ENCODE results near the gene STPG1.

STPG1 gene

DNA sequence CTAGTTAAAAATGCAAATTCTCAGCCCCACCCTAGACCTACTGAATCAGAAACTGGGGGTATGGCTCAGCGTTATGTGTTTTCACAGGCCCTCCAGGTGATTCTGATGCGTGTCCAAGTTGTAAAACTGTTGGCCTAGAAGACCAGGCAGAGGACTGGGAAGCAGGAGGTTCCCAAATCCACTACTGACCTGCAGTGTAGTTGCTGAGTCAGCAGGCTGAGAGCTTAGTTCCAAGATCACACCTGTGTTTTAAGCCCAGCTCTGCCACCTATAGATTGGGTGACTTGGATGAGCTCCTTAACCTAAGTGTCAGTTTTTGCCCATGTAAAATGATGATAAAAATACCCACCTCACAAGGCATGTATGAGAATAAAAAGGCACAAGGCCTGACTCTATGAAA, 90.3 kb downstream of the STPG1 start:
- TF ChIP-seq POLR2A (IDR thresholded peaks at IDR 0.05; ENCODE audit: low read depth, low read length): no peak
- DNase-seq (ENCODE audit: insufficient read length, low spot score) (no peak), FAIRE-seq (no peak)

DNA sequence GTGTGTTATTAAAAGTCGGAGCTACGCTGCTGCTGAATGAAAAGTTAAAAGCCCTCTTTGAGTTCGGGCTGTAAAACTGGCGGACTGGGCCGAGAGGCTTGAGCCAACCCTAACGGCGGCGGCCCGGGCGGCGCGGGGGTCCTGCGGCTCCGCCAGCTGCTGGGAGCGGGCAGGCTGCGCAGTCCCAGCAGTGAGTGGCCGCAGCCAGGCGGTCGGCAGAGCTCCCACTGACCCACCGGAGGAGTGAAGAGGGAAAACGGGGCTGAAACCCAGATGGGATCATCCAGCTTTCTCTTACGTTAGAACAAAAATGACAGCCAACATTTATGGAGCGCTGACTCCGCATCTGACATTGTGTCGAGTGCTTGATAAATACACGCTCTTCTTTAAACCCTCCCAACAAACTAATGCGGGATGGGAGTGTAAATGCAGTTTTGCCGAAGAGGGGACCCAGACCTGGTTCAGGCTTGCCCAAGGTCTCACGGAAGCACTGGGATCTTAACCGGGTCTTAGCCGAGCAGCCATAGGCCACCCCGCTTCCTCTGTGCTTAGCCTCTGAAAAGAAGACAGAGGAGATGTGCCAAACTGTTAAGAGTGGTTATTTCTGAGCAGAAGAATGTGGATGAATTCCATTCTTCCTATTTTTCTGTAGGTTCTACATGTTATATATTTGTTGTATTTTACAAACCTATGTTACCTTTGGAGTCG, 91.0 kb downstream of the STPG1 start:
- DNase-seq (ENCODE audit: insufficient read length, low spot score) (peak; percentile 43), FAIRE-seq (no peak)
- TF ChIP-seq POLR2A (IDR thresholded peaks at IDR 0.05; ENCODE audit: low read depth, low read length): no peak

DNA sequence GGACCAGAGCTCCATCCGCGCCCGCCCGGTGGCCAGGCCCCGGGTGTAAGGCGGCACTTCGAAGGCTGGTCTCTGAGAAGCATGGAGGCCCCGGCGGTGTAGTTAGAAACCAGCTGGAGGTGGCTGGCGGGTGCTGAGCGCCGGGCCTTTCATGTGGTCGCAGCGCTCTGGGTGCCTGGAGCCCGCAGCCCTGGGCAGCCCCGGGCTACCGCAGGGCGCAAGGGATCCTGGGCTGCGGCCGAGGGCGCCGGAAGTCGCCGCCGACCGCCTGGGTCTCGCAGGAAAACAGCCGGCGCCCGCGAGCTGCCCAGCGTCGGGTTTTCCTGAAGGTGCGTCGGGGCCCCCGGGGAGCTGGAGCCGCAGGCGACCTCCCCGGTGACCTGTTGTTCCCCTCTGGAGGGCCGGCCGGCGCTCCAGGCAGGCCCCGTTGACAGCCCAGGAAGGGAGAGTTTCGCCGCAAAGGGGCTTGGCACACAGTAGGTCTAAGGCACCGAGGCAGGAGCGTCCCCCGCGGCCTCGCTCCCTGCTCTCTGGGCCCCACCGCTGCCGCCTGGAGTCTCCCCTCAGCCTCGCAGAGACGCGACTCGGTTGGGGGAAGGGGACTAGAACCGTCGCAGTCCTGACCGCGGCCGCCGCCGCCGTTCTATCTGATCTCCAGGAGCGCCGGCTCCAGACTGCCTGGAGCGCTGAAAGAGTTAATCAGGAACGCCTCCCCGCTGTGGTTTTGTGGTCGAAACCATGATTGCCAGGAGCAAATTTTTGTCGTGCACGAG, 91.7 kb downstream of the STPG1 start:
- TF ChIP-seq POLR2A (IDR thresholded peaks at IDR 0.05; ENCODE audit: low read depth, low read length): no peak
- peak; percentile 64 for DNase-seq (ENCODE audit: insufficient read length, low spot score)
- no peak for FAIRE-seq

DNA sequence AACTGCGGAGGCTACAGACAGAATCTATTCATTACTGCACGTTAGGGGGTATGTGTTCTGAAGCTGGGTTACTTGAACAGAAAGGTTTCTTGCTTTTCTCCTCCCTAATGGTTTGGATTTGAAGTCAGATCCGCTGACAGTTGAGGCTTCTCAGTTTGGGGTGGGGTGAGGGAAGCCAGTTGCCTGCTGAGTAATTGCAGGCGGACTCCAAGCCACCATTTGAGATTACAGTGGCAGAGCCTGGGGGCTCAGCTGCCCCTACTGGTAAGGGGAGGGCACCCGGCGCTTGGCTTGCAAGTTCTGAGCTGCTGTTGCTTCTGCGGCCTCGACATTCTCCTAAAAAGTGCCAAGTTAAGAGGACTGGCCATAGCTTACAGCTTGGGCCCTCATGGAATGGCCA, 92.5 kb downstream of the STPG1 start:
- TF ChIP-seq POLR2A (IDR thresholded peaks at IDR 0.05; ENCODE audit: low read depth, low read length): no peak
- DNase-seq (ENCODE audit: insufficient read length, low spot score): no peak
- no peak for FAIRE-seq

DNA sequence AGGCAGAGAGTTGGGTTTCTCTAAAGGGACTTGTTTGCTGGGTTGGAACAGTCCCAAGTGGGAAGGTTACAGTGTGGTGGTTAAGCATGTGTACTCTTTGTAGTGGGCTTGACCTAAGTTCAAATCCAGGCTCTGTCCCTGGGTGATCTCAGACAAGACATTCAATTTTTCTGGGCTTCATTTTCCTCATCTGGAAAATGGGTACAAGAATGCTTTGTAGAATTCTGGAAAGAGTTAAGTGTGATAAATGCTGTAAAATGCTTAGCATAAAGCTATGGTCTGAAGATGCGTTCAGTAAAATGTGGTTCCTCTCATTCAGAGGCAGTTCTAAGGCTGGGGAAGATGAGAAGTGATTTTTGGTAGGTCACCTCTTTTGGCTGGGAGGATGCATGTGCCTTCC, 93.6 kb downstream of the STPG1 start:
- TF ChIP-seq POLR2A (IDR thresholded peaks at IDR 0.05; ENCODE audit: low read depth, low read length): no peak
- FAIRE-seq (no peak), DNase-seq (ENCODE audit: insufficient read length, low spot score) (no peak)

DNA sequence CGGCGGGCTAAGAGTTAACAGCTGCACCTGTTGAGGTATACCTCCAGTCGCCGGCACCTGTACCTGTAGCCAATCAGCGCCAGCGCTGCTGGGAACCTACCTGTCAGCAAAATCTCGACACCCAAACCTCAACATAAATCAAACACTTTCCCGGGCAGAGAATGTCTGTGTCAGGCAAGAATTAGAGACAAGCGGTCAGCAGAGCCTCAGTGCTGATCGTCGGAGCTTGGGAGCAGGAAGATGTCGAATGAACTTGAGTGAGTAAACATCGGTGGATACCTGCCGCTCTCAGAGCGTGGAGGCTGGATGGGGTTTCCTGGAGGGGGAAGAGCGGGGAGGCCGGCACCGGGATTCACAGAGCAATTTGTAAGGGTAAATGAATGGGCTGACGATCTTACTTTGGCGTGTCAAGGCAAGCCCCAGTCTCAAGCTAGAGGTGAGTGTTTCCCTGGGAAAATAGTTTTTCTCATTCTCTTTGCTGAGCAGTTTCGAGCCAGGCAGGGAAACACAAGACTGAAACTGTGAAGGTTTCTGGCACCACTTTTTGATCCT, 94.2 kb downstream of the STPG1 start, which contains the start of gene GRHL3:
Gene GRHL3 (plus strand): TSS at position 46 of the 552 bp plus-strand sequence. CDS start 195 bp downstream, at position 241.
- no peak for DNase-seq (ENCODE audit: insufficient read length, low spot score)
- FAIRE-seq: no peak
- TF ChIP-seq POLR2A (IDR thresholded peaks at IDR 0.05; ENCODE audit: low read depth, low read length): no peak

DNA sequence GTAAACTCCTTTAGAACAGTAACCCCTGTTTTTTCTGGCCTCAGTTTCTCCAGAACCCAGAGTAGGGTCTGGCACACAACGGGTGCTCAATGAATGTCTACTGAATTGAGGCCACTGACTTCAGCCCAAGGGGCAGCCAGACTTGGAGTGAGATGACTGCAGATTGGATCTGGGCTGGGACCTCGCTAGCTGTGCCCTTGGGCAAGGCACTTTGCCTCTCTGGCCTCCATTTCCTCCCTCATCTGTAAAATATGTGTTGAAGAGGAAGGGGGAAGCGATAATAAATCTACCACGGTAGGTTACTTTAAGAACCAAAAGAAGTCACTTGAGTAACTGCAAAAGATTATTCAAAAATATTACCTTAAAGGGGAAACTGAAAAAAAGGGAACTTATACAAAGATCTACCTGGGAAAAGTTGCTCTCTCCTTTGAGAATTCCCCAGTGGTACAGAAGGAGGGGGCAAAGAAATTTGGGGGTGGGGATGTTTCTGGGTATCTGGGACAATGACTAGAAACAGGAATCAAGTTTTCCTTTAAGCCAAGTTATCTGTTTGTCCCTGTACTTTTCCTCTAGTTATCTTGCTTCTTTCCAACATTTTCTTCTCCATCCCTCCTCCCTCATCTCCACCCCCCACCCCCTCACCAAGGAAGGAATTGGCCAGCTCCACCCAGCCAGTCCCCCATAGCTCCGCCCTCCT, 94.8 kb downstream of the STPG1 start:
- TF ChIP-seq POLR2A (IDR thresholded peaks at IDR 0.05; ENCODE audit: low read depth, low read length): no peak
- FAIRE-seq (no peak), DNase-seq (ENCODE audit: insufficient read length, low spot score) (no peak)

DNA sequence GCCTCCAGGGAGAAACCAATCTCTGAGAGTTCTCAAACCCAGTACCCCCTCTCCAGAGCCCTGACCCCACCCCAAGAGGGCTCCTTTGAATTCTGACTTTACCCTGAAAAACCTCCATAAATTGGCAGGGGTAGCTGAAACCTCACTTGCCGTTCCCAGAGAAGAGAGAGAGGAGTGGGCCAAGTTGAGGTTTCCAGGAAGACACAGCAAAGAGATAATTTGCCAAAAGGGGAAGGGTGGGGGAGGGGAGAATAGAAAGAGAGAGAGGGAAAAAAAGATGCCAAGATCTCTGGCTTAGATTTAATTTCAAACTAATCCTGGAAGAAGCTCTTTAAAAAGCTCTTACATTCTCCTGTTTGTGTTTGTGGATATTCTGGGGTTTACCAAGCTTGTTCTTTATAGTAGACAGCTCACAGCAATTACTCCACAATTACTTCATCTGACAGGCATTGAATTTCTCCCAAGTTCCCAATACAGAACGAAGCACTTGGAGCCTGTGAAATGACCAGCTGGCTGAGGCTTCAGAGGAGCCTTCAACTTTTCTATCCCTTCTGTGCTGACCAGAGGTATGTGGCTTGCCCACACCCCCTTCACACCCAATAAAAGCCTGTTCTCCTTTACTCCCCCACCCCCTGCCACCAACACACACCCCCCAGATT, 95.5 kb downstream of the STPG1 start:
- no peak for DNase-seq (ENCODE audit: insufficient read length, low spot score)
- TF ChIP-seq POLR2A (IDR thresholded peaks at IDR 0.05; ENCODE audit: low read depth, low read length): no peak
- no peak for FAIRE-seq

DNA sequence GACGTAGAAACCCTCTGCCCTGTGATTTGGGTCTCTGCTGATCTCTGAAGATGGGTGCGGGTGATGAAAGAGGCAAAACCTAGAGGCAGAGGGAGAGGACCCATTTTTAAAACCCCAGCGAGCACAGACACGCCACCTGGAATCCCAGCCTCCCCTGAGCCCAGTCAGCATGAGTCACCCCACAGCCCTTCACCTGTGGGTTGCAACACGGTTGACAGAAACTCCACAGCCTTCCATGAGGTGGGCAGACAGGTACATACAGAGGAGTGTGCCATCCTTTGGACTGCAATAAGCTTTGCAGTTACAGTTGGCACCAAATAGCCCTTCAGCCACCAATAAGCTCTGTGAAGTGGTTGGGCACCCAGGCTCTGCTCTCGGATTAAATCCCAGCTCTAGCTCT, 96.5 kb downstream of the STPG1 start:
- no peak for TF ChIP-seq POLR2A (IDR thresholded peaks at IDR 0.05; ENCODE audit: low read depth, low read length)
- DNase-seq (ENCODE audit: insufficient read length, low spot score): no peak
- FAIRE-seq: no peak

DNA sequence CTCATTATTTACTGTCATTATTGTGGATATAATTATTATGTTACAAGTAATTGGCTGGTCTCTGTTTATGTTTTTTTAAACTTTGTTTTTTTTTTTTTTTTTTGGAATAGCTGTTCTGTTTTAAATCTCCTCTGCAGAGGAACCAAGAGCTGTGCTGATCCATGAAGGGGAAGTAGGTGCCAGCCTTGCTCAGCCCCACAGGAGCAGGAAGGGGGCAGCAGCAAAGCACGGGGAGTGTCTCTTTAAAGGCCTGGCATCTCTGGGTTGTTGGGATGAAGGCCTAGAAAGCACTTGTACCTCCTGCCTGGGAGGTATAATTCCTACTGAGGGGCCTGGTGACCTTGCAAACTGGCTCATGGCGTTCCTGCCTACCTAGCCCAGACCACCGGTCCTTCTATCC, 96.9 kb downstream of the STPG1 start:
- no peak for DNase-seq (ENCODE audit: insufficient read length, low spot score)
- no peak for TF ChIP-seq POLR2A (IDR thresholded peaks at IDR 0.05; ENCODE audit: low read depth, low read length)
- no peak for FAIRE-seq

DNA sequence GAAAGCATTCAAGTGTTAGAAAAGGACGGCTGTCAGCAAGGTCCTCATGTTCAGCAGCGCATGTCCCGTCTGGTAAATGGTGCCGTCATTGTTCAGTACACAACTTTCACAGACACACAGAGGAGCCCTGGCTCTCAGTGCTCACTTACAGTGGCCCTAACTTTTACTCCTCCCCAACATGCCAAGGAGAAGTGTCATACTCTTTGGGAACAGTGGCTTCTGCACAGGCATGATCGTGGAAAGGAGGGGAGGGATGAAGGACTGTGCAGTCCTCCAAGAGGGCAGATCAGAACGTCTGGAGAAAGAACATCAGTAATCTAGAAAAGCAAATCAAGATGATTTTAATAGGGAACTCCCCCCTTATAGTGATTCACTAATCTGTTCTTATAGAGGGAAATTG, 98.2 kb downstream of the STPG1 start:
- no peak for DNase-seq (ENCODE audit: insufficient read length, low spot score)
- TF ChIP-seq POLR2A (IDR thresholded peaks at IDR 0.05; ENCODE audit: low read depth, low read length): no peak
- no peak for FAIRE-seq

DNA sequence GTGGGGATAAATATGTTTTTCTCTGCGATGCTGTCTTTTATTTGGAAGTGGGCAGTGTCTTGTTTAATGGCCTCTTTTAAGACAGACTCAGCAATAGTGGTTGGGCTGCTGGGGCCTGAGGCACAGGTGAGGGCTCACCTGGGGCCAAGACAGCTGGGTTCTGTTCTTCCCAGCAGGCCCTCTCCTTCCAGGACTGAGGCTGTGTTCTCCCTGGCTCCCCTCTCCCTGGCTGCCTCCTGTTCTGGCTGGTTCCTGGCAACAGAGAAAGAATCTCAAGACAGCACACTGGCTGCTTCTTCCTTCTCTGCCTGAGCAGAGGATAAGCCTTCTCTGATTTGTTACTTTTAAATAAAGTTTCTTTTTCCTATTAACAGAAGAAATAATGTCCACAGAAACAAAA, 101.8 kb downstream of the STPG1 start:
- FAIRE-seq (no peak), DNase-seq (ENCODE audit: insufficient read length, low spot score) (no peak)
- no peak for TF ChIP-seq POLR2A (IDR thresholded peaks at IDR 0.05; ENCODE audit: low read depth, low read length)

DNA sequence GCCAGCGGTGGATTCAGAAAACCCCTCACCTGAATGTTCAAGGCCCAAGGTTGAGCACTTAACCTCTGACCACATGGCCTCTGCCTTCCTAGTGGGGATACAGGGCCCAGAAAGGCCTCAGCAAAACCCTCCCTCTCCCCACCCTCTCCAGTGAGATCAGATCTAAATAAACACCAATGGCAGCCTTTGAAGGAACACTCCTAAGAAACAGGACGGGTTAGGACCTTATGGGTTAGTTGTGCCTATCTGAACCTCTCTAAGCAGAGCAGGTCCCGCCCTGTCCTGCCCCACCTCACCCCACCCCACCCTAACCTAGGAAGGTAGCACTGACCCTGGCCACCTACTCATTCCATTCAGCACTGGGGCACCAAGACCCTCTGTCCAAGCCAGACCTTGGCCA, 102.3 kb downstream of the STPG1 start:
- no peak for TF ChIP-seq POLR2A (IDR thresholded peaks at IDR 0.05; ENCODE audit: low read depth, low read length)
- FAIRE-seq: no peak
- DNase-seq (ENCODE audit: insufficient read length, low spot score): no peak
